Fibroblast of the aortic adventitia (primary cell): Measurements from ENCODE around the gene CFAP61. TPM values are rescaled to one million over a fixed set of nuclear protein-coding genes. Genes with fewer than 3 reads are reported as not detected.

Experiments
- DNase-seq: peaks from one replicate; pipeline ENCODE4 v3.0.0-alpha.2; 2010; ENCODE audit warnings: low read depth
- H3K4me3 ChIP-seq: 2 replicates; pipeline ENCODE4 v1.5.1; 2011; ENCODE audit warnings: low read depth, mild to moderate bottlenecking, control low read depth, low read length, moderate library complexity
- total RNA-seq: library from RNA; depleted of rRNA; stranded (reverse); fragments of >200 nt; gene quantifications from 2 replicates; pipeline ENCODE4 v1.2.3, GENCODE V29; 2012; ENCODE audit warnings: low replicate concordance
- TF ChIP-seq, protein P1 (sequence below): IDR thresholded peaks from 2 replicates; pipeline ENCODE4 v1.5.1; 2011; ENCODE audit warnings: mild to moderate bottlenecking, low read length, control low read depth, inconsistent platforms; ENCODE audit not compliant: insufficient read depth

The CFAP61 gene
- total RNA-seq, 1 donor = 0.18 TPM

GRCh38 chr20:20272686-20273085 lies 220.4 kb downstream of the CFAP61 start:
- DNase-seq = no peak
- TF ChIP-seq, protein P1, sequence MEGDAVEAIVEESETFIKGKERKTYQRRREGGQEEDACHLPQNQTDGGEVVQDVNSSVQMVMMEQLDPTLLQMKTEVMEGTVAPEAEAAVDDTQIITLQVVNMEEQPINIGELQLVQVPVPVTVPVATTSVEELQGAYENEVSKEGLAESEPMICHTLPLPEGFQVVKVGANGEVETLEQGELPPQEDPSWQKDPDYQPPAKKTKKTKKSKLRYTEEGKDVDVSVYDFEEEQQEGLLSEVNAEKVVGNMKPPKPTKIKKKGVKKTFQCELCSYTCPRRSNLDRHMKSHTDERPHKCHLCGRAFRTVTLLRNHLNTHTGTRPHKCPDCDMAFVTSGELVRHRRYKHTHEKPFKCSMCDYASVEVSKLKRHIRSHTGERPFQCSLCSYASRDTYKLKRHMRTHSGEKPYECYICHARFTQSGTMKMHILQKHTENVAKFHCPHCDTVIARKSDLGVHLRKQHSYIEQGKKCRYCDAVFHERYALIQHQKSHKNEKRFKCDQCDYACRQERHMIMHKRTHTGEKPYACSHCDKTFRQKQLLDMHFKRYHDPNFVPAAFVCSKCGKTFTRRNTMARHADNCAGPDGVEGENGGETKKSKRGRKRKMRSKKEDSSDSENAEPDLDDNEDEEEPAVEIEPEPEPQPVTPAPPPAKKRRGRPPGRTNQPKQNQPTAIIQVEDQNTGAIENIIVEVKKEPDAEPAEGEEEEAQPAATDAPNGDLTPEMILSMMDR = no peak

DNA sequence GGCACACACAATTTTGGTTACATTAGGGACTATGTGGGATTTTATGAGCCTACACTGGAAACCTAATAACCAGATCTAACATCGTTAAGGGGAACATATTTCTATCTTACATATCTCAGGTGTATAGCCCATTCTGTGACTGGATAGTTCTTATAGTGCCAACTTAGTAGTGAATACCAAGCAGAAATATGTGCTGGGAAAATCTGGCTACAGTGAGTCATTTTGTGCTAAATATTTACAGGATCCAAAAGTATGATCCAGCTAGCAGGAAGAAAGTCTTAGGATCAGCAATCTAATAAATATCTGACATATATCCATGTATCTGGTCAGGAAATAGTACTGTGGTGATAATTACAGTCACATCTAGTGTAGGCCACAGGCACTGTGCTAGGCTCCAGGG lies 221.0 kb downstream of the CFAP61 start:
- no peak overlapping the region for H3K4me3 ChIP-seq
- no peak for DNase-seq
- TF ChIP-seq, protein P1 = no peak

More at GRCh38 chr20:20272686-20273085, 220.4 kb downstream of the CFAP61 start:
- no peak overlapping the region for H3K4me3 ChIP-seq

DNA sequence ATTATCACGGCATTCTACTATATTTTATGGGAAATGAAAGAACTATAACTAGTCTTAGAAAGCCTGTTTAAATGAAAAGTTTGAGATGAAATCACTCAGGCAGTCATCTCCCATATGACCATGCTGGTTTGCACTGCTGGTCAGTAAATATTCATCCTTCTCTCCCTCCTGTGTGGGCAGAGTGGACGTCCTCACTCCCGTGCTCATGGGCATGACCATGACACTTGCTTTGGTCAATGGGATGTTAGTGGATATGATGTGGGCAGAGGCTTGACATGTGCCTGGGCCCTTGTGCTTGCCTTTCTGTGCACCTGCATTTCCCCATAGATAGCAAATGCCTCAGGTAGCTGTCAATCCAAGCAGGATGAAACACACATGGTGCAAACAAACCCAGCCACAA lies 222.5 kb downstream of the CFAP61 start:
- DNase-seq = no peak
- TF ChIP-seq, protein P1 = no peak
- H3K4me3 ChIP-seq = no peak overlapping the region

GRCh38 chr20:20275636-20276035 lies 223.3 kb downstream of the CFAP61 start:
- no peak overlapping the region for H3K4me3 ChIP-seq
- no peak for DNase-seq
- TF ChIP-seq, protein P1 = no peak

DNA sequence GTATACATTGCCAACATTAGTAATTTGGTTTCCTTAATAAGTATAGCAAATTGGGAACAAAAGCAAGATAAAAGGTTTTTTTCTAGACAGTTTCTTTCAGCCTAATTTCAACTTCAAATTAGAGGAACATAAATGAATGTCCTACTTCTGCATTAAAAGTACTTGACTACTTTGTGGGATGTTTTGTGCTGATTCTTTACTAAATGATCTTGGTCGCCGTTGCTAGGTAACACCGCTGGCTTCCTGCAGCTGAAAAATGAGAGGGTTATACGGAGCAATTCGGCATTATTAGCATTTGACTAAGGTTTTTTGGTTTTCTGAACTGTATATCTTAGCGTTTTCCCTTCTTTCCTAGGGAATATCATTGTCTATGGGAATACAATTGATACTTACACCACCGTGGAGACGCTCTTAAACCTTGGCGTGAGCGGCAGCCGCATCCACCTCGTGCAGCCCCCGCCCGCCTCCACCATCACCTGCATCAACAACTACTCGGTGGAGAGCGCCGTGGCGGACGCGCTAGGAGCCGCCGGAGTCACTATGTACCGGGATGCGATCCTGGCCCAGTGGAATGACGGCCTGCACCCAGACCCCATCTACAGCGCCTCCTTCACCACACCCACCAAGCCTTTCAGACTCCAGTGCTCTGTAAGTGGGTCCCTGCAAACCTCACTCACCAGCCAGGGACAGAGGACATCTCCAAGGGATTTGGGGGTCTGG lies 224.6 kb downstream of the CFAP61 start:
- no peak for DNase-seq
- TF ChIP-seq, protein P1 = no peak
- H3K4me3 ChIP-seq = no peak overlapping the region

- no peak for DNase-seq
- H3K4me3 ChIP-seq = no peak overlapping the region
- TF ChIP-seq, protein P1 = no peak
Measured at GRCh38 chr20:20277894-20278335, 225.6 kb downstream of the CFAP61 start.

DNA sequence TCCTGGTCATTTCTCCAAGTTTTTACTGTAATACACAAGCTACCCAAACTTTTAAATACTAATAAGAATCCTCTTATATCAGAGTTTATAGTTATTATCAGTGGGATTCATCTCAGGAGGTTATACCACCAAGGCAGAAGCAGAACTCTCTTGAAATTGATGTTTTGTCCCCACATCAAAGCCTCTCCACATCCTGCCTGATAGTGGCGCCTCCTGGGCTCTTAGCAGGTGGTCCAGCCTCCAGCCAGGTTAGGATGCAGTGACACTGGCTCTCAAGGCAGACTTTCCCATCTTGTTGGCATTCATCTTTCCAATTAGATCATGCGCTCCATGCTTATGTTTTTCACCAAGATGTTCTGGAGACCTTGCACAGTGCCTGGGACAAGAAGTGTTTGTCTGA lies 233.7 kb downstream of the CFAP61 start:
- H3K4me3 ChIP-seq = no peak overlapping the region
- no peak for DNase-seq
- TF ChIP-seq, protein P1 = no peak
